ENCODE results near the gene DCC. TPM values are rescaled to one million over a fixed set of nuclear protein-coding genes. Genes with fewer than 3 reads are reported as not detected.

DCC gene
- total and polyA plus RNA-seq, 9 of the 15 experiments (the other 6 are each of a cell fraction or from before 2014, with no cell fraction given), result not detected

- Histone ChIP-seq H3K9me3 (replicated peaks; ENCODE audit: control insufficient read depth, insufficient read depth, low read depth, low read length) (no peaks in the 10 kb centered on the region), H3K9me1 (ENCODE audit: control insufficient read depth, insufficient read depth, low read length) (no peaks in the 10 kb centered on the region), H3K4me3 (no peak overlapping the region), H3K4me1 (replicated peaks in 1 of 2; ENCODE audit: control insufficient read depth in 2 of 2, insufficient read depth in 2 of 2, low read length in 2 of 2) (no peaks in the 10 kb centered on the region), H3K27me3 (ENCODE audit: control insufficient read depth in 2 of 2, insufficient read depth in 2 of 2, low read length in 2 of 2) (no peaks in the 10 kb centered on the region), H3K27ac (ENCODE audit: extremely low read depth, low read depth, low read length) (no peak overlapping the region), H3K79me2 (ENCODE audit: control insufficient read depth, insufficient read depth, low read length) (no peaks in the 10 kb centered on the region), H3K4me2 (ENCODE audit: insufficient read depth, low read length) (no peak overlapping the region), H3K36me3 (ENCODE audit: control insufficient read depth, insufficient read depth, low read length) (no peaks in the 10 kb centered on the region), H2AFZ (ENCODE audit: low read depth, low read length) (no peak overlapping the region), H3K9ac (ENCODE audit: insufficient read depth in 1 of 2, low read depth in 2 of 2, low read length in 2 of 2) (no peak overlapping the region), H4K20me1 (replicated peaks; ENCODE audit: control insufficient read depth, insufficient read depth, low read length) (no peaks in the 10 kb centered on the region)
- POLR2A ChIA-PET, result no interaction called here
- DNase-seq (ENCODE audit: extremely low read depth in 1 of 4, low spot score in 3 of 4), result no peak
- WGBS (ENCODE audit: insufficient coverage, low coverage, missing lambda C conversion rate), result 0% methylated on average over 6 of the region's 6 CpGs
- ATAC-seq, result no peak
- BruUV-seq (replicated peaks), result no TSS peak
- TF ChIP-seq MAFG (tag; conservative IDR thresholded peaks at IDR 0.05) (peak; percentile 21; the same call in 1 of the 2 replicates), ZNF282 (CRISPR knock-in tag; IDR thresholded peaks at IDR 0.05) (no peak), C11orf30 (IDR thresholded peaks at IDR 0.05; ENCODE audit: low read depth) (0 out of 2 replicates have a peak, but pooled peaks have one; percentile 20), MAFF (IDR thresholded peaks at IDR 0.05; ENCODE audit: low read length) (peak; percentile 51; the same call in 1 of the 2 replicates), ZNF316 (IDR thresholded peaks at IDR 0.05) (peak; percentile 52), MAFK (IDR thresholded peaks at IDR 0.05; ENCODE audit: low read length) (peak; percentile 50), PML (IDR thresholded peaks at IDR 0.05; ENCODE audit: low read length) (no peak), KLF13 (tag; IDR thresholded peaks at IDR 0.05; ENCODE audit: borderline replicate concordance, low read depth) (no peak), CREBBP (IDR thresholded peaks at IDR 0.05; ENCODE audit: low read depth, low read length) (no peak), DNMT1 (IDR thresholded peaks at IDR 0.05) (no peak)
- TF ChIP-seq, protein P1, sequence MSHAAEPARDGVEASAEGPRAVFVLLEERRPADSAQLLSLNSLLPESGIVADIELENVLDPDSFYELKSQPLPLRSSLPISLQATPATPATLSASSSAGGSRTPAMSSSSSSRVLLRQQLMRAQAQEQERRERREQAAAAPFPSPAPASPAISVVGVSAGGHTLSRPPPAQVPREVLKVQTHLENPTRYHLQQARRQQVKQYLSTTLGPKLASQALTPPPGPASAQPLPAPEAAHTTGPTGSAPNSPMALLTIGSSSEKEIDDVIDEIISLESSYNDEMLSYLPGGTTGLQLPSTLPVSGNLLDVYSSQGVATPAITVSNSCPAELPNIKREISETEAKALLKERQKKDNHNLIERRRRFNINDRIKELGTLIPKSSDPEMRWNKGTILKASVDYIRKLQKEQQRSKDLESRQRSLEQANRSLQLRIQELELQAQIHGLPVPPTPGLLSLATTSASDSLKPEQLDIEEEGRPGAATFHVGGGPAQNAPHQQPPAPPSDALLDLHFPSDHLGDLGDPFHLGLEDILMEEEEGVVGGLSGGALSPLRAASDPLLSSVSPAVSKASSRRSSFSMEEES (CRISPR knock-in tag; IDR thresholded peaks at IDR 0.05), result no peak
- CTCF ChIA-PET (ENCODE audit: low intra/inter-chr PET ratio), result no interaction called here
- intact Hi-C loops (cut with micrococcal nuclease), result no loop called here
- no peak for FAIRE-seq
- in situ Hi-C loops (cut with MboI), result no loop called here
Observed at GRCh38 chr18:52546686-52547346, 206.8 kb downstream of the DCC start.

All from K562 (cell line).